Breast epithelium (tissue), 3 donors: ENCODE results near the gene MTG1.

Source experiments
- CTCF ChIP-seq, 3 donors: fragments of 450-650 bp; IDR thresholded peaks; one replicate each; pipeline ENCODE4 v1.5.1; 2016 to 2017; ENCODE audit warnings: antibody characterized with exemption in 3 of 3, mild to moderate bottlenecking in 3 of 3, moderate library complexity in 3 of 3
- POLR2A ChIP-seq: fragments of 450-650 bp; IDR thresholded peaks from one replicate; pipeline ENCODE4 v1.6.1; 2016; ENCODE audit warnings: antibody characterized with exemption, mild to moderate bottlenecking, moderate library complexity

- TF ChIP-seq CTCF (IDR thresholded peaks at IDR 0.05), result no peak
- TF ChIP-seq POLR2A, result no peak
Observed at GRCh38 chr10:133422223-133422806, 28.4 kb downstream of the MTG1 start.
